ENCODE data around the gene GRK1.

GRK1 gene

DNA sequence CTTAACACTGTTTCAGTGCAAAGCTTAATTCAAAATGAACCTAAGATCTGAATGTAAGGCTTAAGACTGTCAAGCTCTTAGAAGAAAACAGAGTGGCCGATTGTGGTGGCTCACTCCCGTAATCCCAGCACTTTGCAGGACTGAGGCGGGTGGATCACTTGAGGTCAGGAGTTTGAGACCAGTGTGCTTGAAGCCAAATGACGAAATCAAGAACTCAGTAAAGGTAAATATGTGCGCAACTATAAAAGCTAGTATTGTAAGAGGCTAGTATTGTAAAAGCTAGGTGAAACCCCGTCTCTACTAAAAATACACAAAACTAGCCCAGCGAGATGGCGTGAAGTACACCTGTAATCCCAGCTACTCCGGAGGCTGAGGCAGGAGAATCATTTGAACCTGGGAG, 21.7 kb upstream of the GRK1 start:
- TF ChIP-seq, protein P1, sequence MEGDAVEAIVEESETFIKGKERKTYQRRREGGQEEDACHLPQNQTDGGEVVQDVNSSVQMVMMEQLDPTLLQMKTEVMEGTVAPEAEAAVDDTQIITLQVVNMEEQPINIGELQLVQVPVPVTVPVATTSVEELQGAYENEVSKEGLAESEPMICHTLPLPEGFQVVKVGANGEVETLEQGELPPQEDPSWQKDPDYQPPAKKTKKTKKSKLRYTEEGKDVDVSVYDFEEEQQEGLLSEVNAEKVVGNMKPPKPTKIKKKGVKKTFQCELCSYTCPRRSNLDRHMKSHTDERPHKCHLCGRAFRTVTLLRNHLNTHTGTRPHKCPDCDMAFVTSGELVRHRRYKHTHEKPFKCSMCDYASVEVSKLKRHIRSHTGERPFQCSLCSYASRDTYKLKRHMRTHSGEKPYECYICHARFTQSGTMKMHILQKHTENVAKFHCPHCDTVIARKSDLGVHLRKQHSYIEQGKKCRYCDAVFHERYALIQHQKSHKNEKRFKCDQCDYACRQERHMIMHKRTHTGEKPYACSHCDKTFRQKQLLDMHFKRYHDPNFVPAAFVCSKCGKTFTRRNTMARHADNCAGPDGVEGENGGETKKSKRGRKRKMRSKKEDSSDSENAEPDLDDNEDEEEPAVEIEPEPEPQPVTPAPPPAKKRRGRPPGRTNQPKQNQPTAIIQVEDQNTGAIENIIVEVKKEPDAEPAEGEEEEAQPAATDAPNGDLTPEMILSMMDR (conservative IDR thresholded peaks at IDR 0.05; ENCODE audit: low read depth, low read length) = no peak
- no peak for DNase-seq (ENCODE audit: low read depth)
- no peak overlapping the region for H3K4me3 ChIP-seq (ENCODE audit: low read length)

DNA sequence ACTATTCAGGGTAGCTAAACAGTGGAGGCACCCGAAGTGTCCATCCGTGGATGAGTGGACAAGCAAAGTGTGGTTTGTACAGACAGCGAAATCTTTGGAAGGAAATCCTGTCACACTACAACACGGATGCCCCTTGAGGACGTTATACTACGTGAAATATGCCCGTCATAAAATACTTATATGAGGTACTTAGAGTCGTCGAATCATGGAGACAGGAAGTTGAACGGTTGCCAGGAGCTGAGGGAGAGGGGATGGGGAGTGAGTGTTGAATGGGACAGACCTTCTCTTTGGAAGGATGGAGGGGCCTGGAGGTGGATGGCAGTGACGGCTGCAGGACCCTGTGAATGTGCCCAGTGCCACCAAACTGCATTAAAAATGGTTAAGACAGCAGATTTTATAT, 20.6 kb upstream of the GRK1 start:
- H3K4me3 ChIP-seq (ENCODE audit: low read length) = no peak overlapping the region
- DNase-seq (ENCODE audit: low read depth) = no peak
- TF ChIP-seq, protein P1 (conservative IDR thresholded peaks at IDR 0.05; ENCODE audit: low read depth, low read length) = no peak

DNA sequence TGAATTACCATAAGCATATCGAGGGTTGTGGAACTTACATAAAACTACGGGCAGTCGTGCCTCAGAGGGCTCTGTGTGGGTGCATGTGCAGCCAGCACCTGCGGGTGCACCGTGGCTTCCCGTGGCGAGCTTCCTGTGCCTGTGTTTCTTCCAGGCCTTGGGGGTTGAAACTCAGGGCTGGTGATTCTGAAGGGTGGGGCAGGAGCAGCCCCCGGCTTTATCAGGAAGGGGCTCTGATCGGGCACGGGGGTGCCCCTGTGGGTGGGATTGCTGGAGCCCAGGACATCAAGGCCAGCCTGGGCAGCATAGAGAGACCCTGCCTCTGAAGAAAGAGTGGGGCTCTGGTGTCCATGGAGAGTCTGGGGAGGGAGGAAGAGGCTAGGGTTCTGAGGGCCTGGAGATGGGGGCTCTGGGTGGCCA, 20.1 kb upstream of the GRK1 start:
- TF ChIP-seq, protein P1 (conservative IDR thresholded peaks at IDR 0.05; ENCODE audit: low read depth, low read length) = no peak
- DNase-seq (ENCODE audit: low read depth) = no peak
- no peak overlapping the region for H3K4me3 ChIP-seq (ENCODE audit: low read length)

DNA sequence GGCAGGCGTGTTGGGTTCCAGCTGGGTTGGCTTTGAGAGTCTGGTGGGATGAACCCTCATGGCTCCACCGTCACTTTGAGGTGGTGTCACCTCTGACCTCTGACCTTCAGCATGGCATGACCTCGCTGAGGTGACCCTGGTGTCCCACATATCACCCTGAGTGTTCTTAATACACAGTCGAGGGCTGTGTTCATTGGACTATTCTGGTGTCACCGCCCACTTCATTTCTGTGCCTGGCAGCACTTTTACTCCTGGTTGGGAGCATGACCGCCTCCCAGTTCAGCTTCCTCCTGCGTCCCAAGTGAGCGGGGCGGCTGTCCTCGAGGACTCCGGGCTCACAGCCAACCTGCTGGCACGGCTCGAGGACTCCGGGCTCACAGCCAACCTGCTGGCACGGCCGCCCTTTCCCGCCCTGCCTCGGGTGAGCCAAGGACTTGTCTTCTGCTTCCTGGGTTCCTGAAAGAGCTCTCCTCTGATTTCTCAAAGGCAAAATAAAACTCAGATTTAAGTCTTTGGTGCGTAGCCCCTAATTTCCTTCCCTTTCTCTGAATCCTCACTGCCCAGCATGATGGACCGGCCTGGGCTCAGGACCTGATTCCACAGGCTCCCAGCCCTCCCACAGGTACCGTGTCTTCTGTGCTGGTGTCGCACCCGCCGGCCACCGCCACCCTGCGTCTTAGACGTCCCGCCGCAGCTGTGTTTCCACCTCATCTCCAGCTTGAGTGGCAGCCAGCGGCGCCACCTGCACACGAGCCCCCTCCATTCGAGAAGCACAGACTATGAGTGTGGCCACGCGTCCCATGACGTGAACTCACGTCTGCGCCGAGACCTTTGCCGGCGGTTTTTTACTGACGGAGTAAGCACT, 19.4 kb upstream of the GRK1 start:
- TF ChIP-seq, protein P1 (conservative IDR thresholded peaks at IDR 0.05; ENCODE audit: low read depth, low read length) = no peak
- peak; percentile 44 for DNase-seq (ENCODE audit: low read depth)
- no peak overlapping the region for H3K4me3 ChIP-seq (ENCODE audit: low read length)

DNA sequence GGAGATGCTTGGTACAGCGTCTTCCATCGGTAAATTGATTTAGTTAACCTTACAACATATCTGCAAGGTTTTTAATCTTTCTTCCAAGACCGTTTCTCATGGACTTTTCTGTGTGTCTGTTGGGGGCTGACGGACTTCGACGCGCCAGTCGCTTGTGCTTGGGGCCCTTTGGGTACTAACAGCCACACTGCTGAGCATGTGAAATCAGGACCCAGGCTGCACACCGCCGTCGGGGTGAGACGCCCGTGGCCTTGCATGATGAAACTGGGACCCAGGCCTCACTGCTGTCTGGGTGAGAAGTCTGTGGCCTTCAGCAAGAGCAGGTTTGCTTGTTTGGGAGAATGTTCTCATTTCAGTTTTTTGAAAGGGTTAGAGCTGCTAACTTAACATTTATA, 18.8 kb upstream of the GRK1 start:
- no peak for DNase-seq (ENCODE audit: low read depth)
- TF ChIP-seq, protein P1 (conservative IDR thresholded peaks at IDR 0.05; ENCODE audit: low read depth, low read length) = no peak
- no peak overlapping the region for H3K4me3 ChIP-seq (ENCODE audit: low read length)

DNA sequence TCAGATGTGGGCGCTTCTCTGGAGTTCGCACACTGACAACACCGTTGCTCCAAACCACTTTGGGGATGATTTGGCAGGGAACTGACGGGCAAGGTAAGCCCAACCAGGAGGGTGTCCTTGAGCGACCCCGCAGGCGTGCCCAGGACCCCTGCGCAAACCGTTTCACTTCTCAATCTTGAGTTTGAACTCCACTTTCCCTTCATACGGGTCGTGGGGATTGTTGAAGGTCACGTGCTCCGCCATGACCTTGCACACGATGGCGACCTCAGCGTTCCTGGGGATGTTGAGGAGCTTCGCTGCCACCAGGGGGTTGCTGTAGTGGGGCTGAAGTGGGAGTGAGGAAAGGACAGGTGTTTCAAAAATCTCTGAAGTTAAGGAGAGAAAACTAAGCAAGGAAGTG, 17.8 kb upstream of the GRK1 start:
- H3K4me3 ChIP-seq (ENCODE audit: low read length) = no peak overlapping the region
- TF ChIP-seq, protein P1 (conservative IDR thresholded peaks at IDR 0.05; ENCODE audit: low read depth, low read length) = no peak
- no peak for DNase-seq (ENCODE audit: low read depth)

DNA sequence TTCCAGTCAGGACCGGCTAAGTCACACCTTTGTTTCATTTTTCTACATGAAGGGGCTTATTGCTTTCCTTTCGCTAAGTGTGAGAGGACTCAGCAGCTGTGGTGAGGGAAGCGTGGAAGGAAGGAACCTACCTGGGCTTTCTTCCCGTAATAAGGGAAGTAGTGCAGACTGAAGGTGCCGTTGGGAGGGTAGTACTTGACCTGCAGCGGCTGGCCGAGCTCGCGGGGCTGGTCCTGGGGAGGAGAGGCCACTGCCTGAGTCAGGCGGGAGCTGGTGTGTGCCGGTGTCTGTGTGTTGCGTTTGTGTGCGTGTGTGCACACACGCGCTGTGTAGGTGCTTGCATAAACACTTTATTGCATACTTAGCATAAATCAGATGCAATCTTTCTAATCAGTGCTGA, 16.7 kb upstream of the GRK1 start:
- TF ChIP-seq, protein P1 (conservative IDR thresholded peaks at IDR 0.05; ENCODE audit: low read depth, low read length) = no peak
- DNase-seq (ENCODE audit: low read depth) = no peak
- H3K4me3 ChIP-seq (ENCODE audit: low read length) = no peak overlapping the region
